B cell (primary cell): ENCODE measurements around the gene JPH3. TPM values are rescaled to one million over a fixed set of nuclear protein-coding genes. Genes with fewer than 3 reads are reported as not detected.

Experiments used
- ATAC-seq: fragments of 200-7000 bp; cut with Tn5 transposase; one replicate; pipeline ENCODE4 v1.10.0; 2021; ENCODE audit warnings: low read depth, mild to moderate bottlenecking, moderate number of reproducible peaks, moderate library complexity
- CTCF ChIA-PET: fragments of 350-600 bp; sonication (Branson Sonifier 250); formaldehyde crosslinking; loops from one replicate; lab custom pipeline; 2021; ENCODE audit warnings: antibody characterized with exemption, inconsistent platforms; lab: Charles Lee
- POLR2A ChIA-PET: fragments of 350-600 bp; sonication (Branson Sonifier 250); formaldehyde crosslinking; loops from one replicate; lab custom pipeline; 2021; ENCODE audit warnings: antibody characterized with exemption; lab: Charles Lee
- DNase-seq: peaks from one replicate; pipeline ENCODE4 v3.0.0; 2013
- H2AFZ ChIP-seq: 2 replicates; pipeline ENCODE4 v1.6.1; 2012; ENCODE audit warnings: mild to moderate bottlenecking, low read depth, low read length; ENCODE audit not compliant: insufficient read depth, poor library complexity, severe bottlenecking
- H3K27ac ChIP-seq, 2 donors: 1 replicate in 1 of 2; 2 replicates in 1 of 2; pipeline ENCODE4 v1.5.1; 2012 to 2013; ENCODE audit warnings: low read length in 2 of 2, mild to moderate bottlenecking in 2 of 2, moderate library complexity in 1 of 2
- H3K27me3 ChIP-seq, 4 experiments: fragments of 200-600 bp in 1 of 4; sonication (generic) in 1 of 4; replicated peaks in 1 of 4; 1 replicate in 2 of 4; 2 replicates in 2 of 4; pipeline versions ENCODE4 v1.6.1 to v1.7.0; 2013 to 2016; ENCODE audit warnings: low read length in 3 of 4, mild to moderate bottlenecking in 2 of 4, mixed read lengths in 1 of 4, moderate library complexity in 1 of 4; ENCODE audit not compliant: insufficient read depth in 4 of 4, control insufficient read depth in 3 of 4; ENCODE audit errors: control extremely low read depth in 1 of 4
- H3K36me3 ChIP-seq, 2 experiments: replicated peaks in 1 of 2; 1 replicate in 1 of 2; 2 replicates in 1 of 2; pipeline versions ENCODE4 v1.6.1 to v1.7.1; 2013; ENCODE audit warnings: low read length in 1 of 2; ENCODE audit not compliant: insufficient read depth in 2 of 2, control insufficient read depth in 1 of 2; ENCODE audit errors: control extremely low read depth in 1 of 2, extremely low read depth in 1 of 2
- H3K4me1 ChIP-seq, 2 donors: fragments of 200-600 bp in 1 of 2; sonication (generic) in 1 of 2; 1 replicate in 1 of 2; 2 replicates in 1 of 2; pipeline versions ENCODE4 v1.5.1 to v1.6.1; 2013 to 2017; ENCODE audit warnings: low read length in 2 of 2; ENCODE audit not compliant: control insufficient read depth in 2 of 2, insufficient read depth in 2 of 2
- H3K4me2 ChIP-seq: replicated peaks from 2 replicates; pipeline ENCODE3; 2012; ENCODE audit warnings: mild to moderate bottlenecking, low read depth, low read length; ENCODE audit not compliant: poor library complexity, severe bottlenecking
- H3K4me3 ChIP-seq, 5 experiments: fragments of 200-600 bp in 1 of 5; sonication (generic) in 1 of 5; 1 replicate in 3 of 5; 2 replicates in 2 of 5; pipeline versions ENCODE4 v1.5.1 to v1.7.0; 2011 to 2016; ENCODE audit warnings: low read length in 4 of 5, mild to moderate bottlenecking in 4 of 5, low read depth in 2 of 5, control low read depth in 1 of 5, moderate library complexity in 1 of 5; ENCODE audit not compliant: insufficient read depth in 1 of 5; ENCODE audit errors: control extremely low read depth in 1 of 5, extremely low read depth in 1 of 5
- H3K79me2 ChIP-seq: fragments of 200-600 bp; sonication (generic); one replicate; pipeline ENCODE4 v1.6.0; 2016; ENCODE audit warnings: low read length; ENCODE audit not compliant: control insufficient read depth, insufficient read depth
- H3K9ac ChIP-seq: fragments of 200-600 bp; sonication (generic); 2 replicates; pipeline ENCODE4 v1.6.1; 2017; ENCODE audit warnings: mild to moderate bottlenecking, low read length, moderate library complexity
- H3K9me3 ChIP-seq, 3 donors: one replicate each; pipeline versions ENCODE4 v1.6.1 to v1.7.1; 2013; ENCODE audit warnings: low read length in 2 of 3; ENCODE audit not compliant: control insufficient read depth in 2 of 3, insufficient read depth in 1 of 3; ENCODE audit errors: control extremely low read depth in 1 of 3
- H4K20me1 ChIP-seq: 2 replicates; pipeline ENCODE4 v1.6.0; 2012; ENCODE audit warnings: mild to moderate bottlenecking, low read length; ENCODE audit not compliant: insufficient read depth, control insufficient read depth, poor library complexity, severe bottlenecking
- H3K27ac Mint-ChIP-seq: one replicate; pipeline ENCODE4 v1.8.0; 2021; ENCODE audit warnings: mixed read lengths
- H3K27me3 Mint-ChIP-seq: one replicate; pipeline ENCODE4 v1.8.0; 2021; ENCODE audit warnings: mixed read lengths
- H3K4me1 Mint-ChIP-seq: one replicate; pipeline ENCODE4 v1.8.0; 2021; ENCODE audit warnings: mixed read lengths
- H3K4me3 Mint-ChIP-seq: one replicate; pipeline ENCODE4 v1.8.0; 2021; ENCODE audit warnings: mixed read lengths
- H3K9me3 Mint-ChIP-seq: one replicate; pipeline ENCODE4 v1.8.0; 2022; ENCODE audit warnings: mixed read lengths; ENCODE audit not compliant: insufficient read depth
- EZH2 ChIP-seq: IDR thresholded peaks from 2 replicates; pipeline ENCODE4 v1.6.1; 2012; ENCODE audit warnings: borderline replicate concordance, low read depth, mild to moderate bottlenecking, moderate library complexity, low read length; ENCODE audit not compliant: insufficient read depth, poor library complexity, severe bottlenecking
- WGBS: methylation state at CpG from one replicate; pipeline ENCODE4 v1.1.5; 2013; ENCODE audit warnings: missing lambda C conversion rate; ENCODE audit not compliant: insufficient coverage; 5-methylcytosine and 5-hydroxymethylcytosine counted together
- intact Hi-C: fragments of 100-400 bp; cut with micrococcal nuclease; formaldehyde crosslinking; loops from one replicate; pipeline ENCODE4 v1.10.0; 2022
- polyA plus RNA-seq: library from polyadenylated mRNA; depleted of rRNA; stranded (reverse); fragments of >200 nt; gene quantifications from 2 replicates; pipeline ENCODE4 v1.2.3, GENCODE V29; 2012
- total RNA-seq, 2 donors: library from RNA; stranded (reverse); fragments of 120-200 nt in 1 of 2; gene quantifications; 1 replicate in 1 of 2; 2 replicates in 1 of 2; pipeline versions ENCODE4 v1.2.3 to v1.2.4, GENCODE V29; 2013 to 2022
- TF ChIP-seq, protein P1 (sequence below): fragments of 200-600 bp; IDR thresholded peaks from one replicate; pipeline ENCODE4 v1.8.0; 2022; ENCODE audit warnings: antibody characterized with exemption, mild to moderate bottlenecking

Gene JPH3
- total and polyA plus RNA-seq, 2 donors (not counting 1 experiment from before 2014, with no cell fraction given), result not detected

DNA sequence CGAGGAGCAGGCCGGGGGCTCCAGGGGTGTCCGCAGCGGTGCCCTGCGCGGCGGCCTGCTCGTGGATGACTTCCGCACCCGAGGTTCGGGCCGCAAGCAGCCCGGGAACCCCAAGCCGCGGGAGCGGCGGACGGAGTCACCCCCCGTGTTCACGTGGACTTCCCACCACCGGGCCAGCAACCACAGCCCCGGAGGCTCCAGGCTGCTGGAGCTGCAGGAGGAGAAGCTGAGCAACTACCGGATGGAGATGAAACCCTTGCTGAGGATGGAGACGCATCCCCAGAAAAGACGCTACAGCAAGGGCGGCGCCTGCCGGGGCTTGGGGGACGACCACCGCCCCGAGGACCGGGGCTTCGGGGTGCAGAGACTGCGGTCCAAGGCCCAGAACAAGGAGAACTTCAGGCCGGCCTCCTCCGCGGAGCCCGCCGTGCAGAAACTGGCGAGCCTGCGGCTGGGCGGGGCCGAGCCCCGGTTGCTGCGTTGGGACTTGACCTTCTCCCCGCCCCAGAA is 87.7 kb downstream of the JPH3 start:
- Histone ChIP-seq H2AFZ (no peak overlapping the region), H3K4me3 (no peak overlapping the region), H3K27me3 (peaks cover 0 to 7% (median 0%) of the 10 kb centered on the region in 4 experiments), H3K9ac (no peak overlapping the region), H4K20me1 (no peaks in the 10 kb centered on the region), H3K4me2 (no peak overlapping the region), H3K36me3 (no peaks in the 10 kb centered on the region), H3K79me2 (no peaks in the 10 kb centered on the region), H3K27ac (no peak overlapping the region), H3K9me3 (no peaks in the 10 kb centered on the region), H3K4me1 (no peaks in the 10 kb centered on the region)
- no peak overlapping the region for H3K27ac Mint-ChIP-seq
- H3K27me3 Mint-ChIP-seq, result no peaks in the 10 kb centered on the region
- WGBS, result 93% methylated on average over 46 of the region's 46 CpGs
- intact Hi-C loops, result no loop called here
- no peak for TF ChIP-seq EZH2
- TF ChIP-seq, protein P1, sequence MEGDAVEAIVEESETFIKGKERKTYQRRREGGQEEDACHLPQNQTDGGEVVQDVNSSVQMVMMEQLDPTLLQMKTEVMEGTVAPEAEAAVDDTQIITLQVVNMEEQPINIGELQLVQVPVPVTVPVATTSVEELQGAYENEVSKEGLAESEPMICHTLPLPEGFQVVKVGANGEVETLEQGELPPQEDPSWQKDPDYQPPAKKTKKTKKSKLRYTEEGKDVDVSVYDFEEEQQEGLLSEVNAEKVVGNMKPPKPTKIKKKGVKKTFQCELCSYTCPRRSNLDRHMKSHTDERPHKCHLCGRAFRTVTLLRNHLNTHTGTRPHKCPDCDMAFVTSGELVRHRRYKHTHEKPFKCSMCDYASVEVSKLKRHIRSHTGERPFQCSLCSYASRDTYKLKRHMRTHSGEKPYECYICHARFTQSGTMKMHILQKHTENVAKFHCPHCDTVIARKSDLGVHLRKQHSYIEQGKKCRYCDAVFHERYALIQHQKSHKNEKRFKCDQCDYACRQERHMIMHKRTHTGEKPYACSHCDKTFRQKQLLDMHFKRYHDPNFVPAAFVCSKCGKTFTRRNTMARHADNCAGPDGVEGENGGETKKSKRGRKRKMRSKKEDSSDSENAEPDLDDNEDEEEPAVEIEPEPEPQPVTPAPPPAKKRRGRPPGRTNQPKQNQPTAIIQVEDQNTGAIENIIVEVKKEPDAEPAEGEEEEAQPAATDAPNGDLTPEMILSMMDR, result no peak
- CTCF ChIA-PET, result no interaction called here
- POLR2A ChIA-PET, result no interaction called here
- no peak for DNase-seq
- no peaks in the 10 kb centered on the region for H3K4me1 Mint-ChIP-seq
- no peak overlapping the region for H3K4me3 Mint-ChIP-seq
- H3K9me3 Mint-ChIP-seq, result no peaks in the 10 kb centered on the region
- no peak for ATAC-seq

- ChIA-PET CTCF (interaction anchor here (1.1 kb wide), 1 partner anchor 12 kb away, joined by 3 read pairs; no protein-coding TSS in a partner anchor), POLR2A (no interaction called here)
- Histone ChIP-seq H3K4me1 (no peaks in the 10 kb centered on the region), H2AFZ (no peak overlapping the region), H4K20me1 (no peaks in the 10 kb centered on the region), H3K27ac (no peak overlapping the region), H3K27me3 (peaks cover 0 to under 1% (median 0%) of the 10 kb centered on the region in 4 experiments), H3K36me3 (peaks cover 0 to 3% of the 10 kb centered on the region in 2 experiments), H3K4me3 (no peak overlapping the region), H3K4me2 (no peak overlapping the region), H3K9ac (no peak overlapping the region), H3K9me3 (no peaks in the 10 kb centered on the region), H3K79me2 (no peaks in the 10 kb centered on the region)
- ATAC-seq (no peak), DNase-seq (no peak)
- TF ChIP-seq, protein P1, result no peak
- no peak for TF ChIP-seq EZH2
- Mint-ChIP-seq H3K27me3 (no peaks in the 10 kb centered on the region), H3K4me3 (no peak overlapping the region), H3K27ac (no peak overlapping the region), H3K4me1 (no peaks in the 10 kb centered on the region), H3K9me3 (no peaks in the 10 kb centered on the region)
- 57% methylated on average over 23 of the region's 33 CpGs for WGBS
- intact Hi-C loops, result no loop called here
Observed at GRCh38 chr16:87690911-87691685, 88.8 kb downstream of the JPH3 start.
